T-cell (primary cell): Measurements from ENCODE around the gene ZSCAN12. TPM values are rescaled to one million over a fixed set of nuclear protein-coding genes. Genes with fewer than 3 reads are reported as not detected.

Source experiments
- ATAC-seq, 4 experiments: fragments of 200-7000 bp in 3 of 4; fragments of 150-1000 bp in 1 of 4; cut with Tn5 transposase; replicated peaks in 1 of 4; 1 replicate in 3 of 4; 2 replicates in 1 of 4; pipeline ENCODE4 v1.10.0; 2021; ENCODE audit warnings: moderate library complexity in 3 of 4, mild to moderate bottlenecking in 2 of 4, moderate number of reproducible peaks in 1 of 4
- CTCF ChIA-PET, 2 donors: fragments of 300-600 bp; sonication (Branson Sonifier 250); formaldehyde crosslinking; loops; one replicate each; lab custom pipeline; 2022; ENCODE audit warnings: antibody characterized with exemption in 2 of 2; lab: Charles Lee
- POLR2A ChIA-PET, 2 donors: fragments of 300-600 bp; sonication (Branson Sonifier 250); formaldehyde crosslinking; loops; one replicate each; lab custom pipeline; 2022; ENCODE audit warnings: antibody characterized with exemption in 2 of 2; lab: Charles Lee
- DNase-seq, 35 experiments: peaks; one replicate each; pipeline versions ENCODE4 v3.0.0 to v3.0.0-alpha.2; 2013 to 2023
- H3K27ac ChIP-seq: one replicate; pipeline ENCODE4 v1.5.1; 2013; ENCODE audit warnings: low read length
- H3K27me3 ChIP-seq, 2 experiments: replicated peaks in 1 of 2; 1 replicate in 1 of 2; 2 replicates in 1 of 2; pipeline versions ENCODE4 v1.6.1 to v1.7.0; 2013; ENCODE audit warnings: low read length in 1 of 2, mixed read lengths in 1 of 2; ENCODE audit not compliant: control insufficient read depth in 2 of 2, insufficient read depth in 2 of 2; ENCODE audit errors: extremely low read depth in 1 of 2
- H3K36me3 ChIP-seq, 2 donors: 1 replicate in 1 of 2; 2 replicates in 1 of 2; pipeline versions ENCODE4 v1.6.1 to v1.7.0; 2013; ENCODE audit warnings: low read length in 1 of 2; ENCODE audit not compliant: control insufficient read depth in 2 of 2, insufficient read depth in 1 of 2; ENCODE audit errors: extremely low read depth in 1 of 2
- H3K4me1 ChIP-seq, 2 experiments: 1 replicate in 1 of 2; 2 replicates in 1 of 2; pipeline versions ENCODE4 v1.6.1 to v1.7.0; 2013; ENCODE audit warnings: low read length in 2 of 2, mixed read lengths in 1 of 2; ENCODE audit not compliant: insufficient read depth in 2 of 2, control insufficient read depth in 1 of 2; ENCODE audit errors: extremely low read depth in 1 of 2
- H3K4me3 ChIP-seq, 2 donors: 1 replicate in 1 of 2; 2 replicates in 1 of 2; pipeline versions ENCODE4 v1.5.1 to v1.7.0; 2013; ENCODE audit warnings: mild to moderate bottlenecking in 2 of 2, low read length in 1 of 2, moderate library complexity in 1 of 2; ENCODE audit not compliant: control insufficient read depth in 1 of 2; ENCODE audit errors: extremely low read depth in 1 of 2
- H3K9me3 ChIP-seq: 2 replicates; pipeline ENCODE4 v1.7.0; 2013
- H3K27ac Mint-ChIP-seq, 2 donors: one replicate each; pipeline ENCODE4 v1.8.0; 2020 to 2021; ENCODE audit warnings: mild to moderate bottlenecking in 2 of 2, mixed read lengths in 2 of 2
- H3K27me3 Mint-ChIP-seq, 2 donors: one replicate each; pipeline ENCODE4 v1.8.0; 2021 to 2022; ENCODE audit warnings: mixed read lengths in 2 of 2
- H3K36me3 Mint-ChIP-seq: one replicate; pipeline ENCODE4 v1.8.0; 2021; ENCODE audit warnings: mixed read lengths
- H3K4me1 Mint-ChIP-seq, 3 donors: one replicate each; pipeline ENCODE4 v1.8.0; 2020 to 2022; ENCODE audit warnings: mixed read lengths in 3 of 3, mild to moderate bottlenecking in 1 of 3
- H3K4me3 Mint-ChIP-seq, 3 donors: one replicate each; pipeline ENCODE4 v1.8.0; 2020 to 2022; ENCODE audit warnings: mild to moderate bottlenecking in 3 of 3, mixed read lengths in 3 of 3, moderate library complexity in 3 of 3
- H3K9me3 Mint-ChIP-seq, 3 donors: one replicate each; pipeline ENCODE4 v1.8.0; 2020 to 2022; ENCODE audit warnings: mixed read lengths in 3 of 3
- WGBS: methylation state at CpG from one replicate; pipeline ENCODE4 v1.1.5; 2013; ENCODE audit warnings: missing lambda C conversion rate; ENCODE audit not compliant: insufficient coverage; 5-methylcytosine and 5-hydroxymethylcytosine counted together
- total RNA-seq, 35 experiments: library from RNA in 6 of 35; stranded (reverse) in 6 of 35; fragments of 120-200 nt in 1 of 35; gene quantifications; one replicate each; pipeline versions ENCODE4 v1.2.1 to v1.2.4 and lab custom pipeline; 2013 to 2026

Gene ZSCAN12
- total RNA-seq, 5 donors from 2014 or later (not counting 1 experiment from before 2014, with no cell fraction given), result 3.8 to 8.2 (median 6.8) TPM

GRCh38 chr6:28443112-28443773, 43.7 kb upstream of the ZSCAN12 start, which contains the start of gene ZSCAN23:
Gene ZSCAN23 (minus strand): TSS chr6:28443491. CDS start chr6:28436266, 7,225 bp downstream.
- H3K4me3 ChIP-seq, result peak within 1 kb of the TSS; percentile 59 to 73
- Mint-ChIP-seq H3K9me3 (peaks cover 0 to 5% (median 0%) of the 10 kb centered on the region in 3 donors), H3K4me3 (peak within 1 kb of the TSS; percentile 92 to 96 (median 95)), H3K27me3 (peaks cover 18 to 34% of the 10 kb centered on the region in 2 donors), H3K4me1 (peaks cover 30 to 35% (median 30%) of the 10 kb centered on the region in 3 donors), H3K36me3 (no peaks in the 10 kb centered on the region), H3K27ac (peak within 1 kb of the TSS; percentile 88 to 90)
- WGBS, result under 1% methylated on average over 21 of the region's 32 CpGs
- POLR2A ChIA-PET, result interaction anchor here in 1 of 2 donors (0.7 kb wide), 1 partner anchor 31 kb away, joined by 3 read pairs; no protein-coding TSS in a partner anchor
- H3K36me3 ChIP-seq, result no peaks in the 10 kb centered on the region
- peak within 1 kb of the TSS; percentile 53 for H3K27ac ChIP-seq
- H3K4me1 ChIP-seq, result peaks cover 10 to 17% of the 10 kb centered on the region in 2 experiments
- peak; percentile 55 to 93 (median 86) for DNase-seq
- H3K9me3 ChIP-seq, result no peaks in the 10 kb centered on the region
- peak; percentile 89 to 97 (median 96) for ATAC-seq
- CTCF ChIA-PET, result interaction anchor here (0.5 to 0.8 kb wide), 5 partner anchors 50 to 400 kb away, joined by 3 to 4 read pairs (median 3); partner anchors contain the start of gene ZKSCAN4 (in 1 of the 2)
- H3K27me3 ChIP-seq, result peaks cover 0 to 25% of the 10 kb centered on the region in 2 experiments

- WGBS, result 100% methylated on average over 3 of the region's 7 CpGs
- Histone ChIP-seq H3K27me3 (peaks cover 0 to 25% of the 10 kb centered on the region in 2 experiments), H3K4me3 (peak overlapping the region in 1 of 2 donors; percentile 59), H3K27ac (no peak overlapping the region), H3K9me3 (no peaks in the 10 kb centered on the region), H3K36me3 (no peaks in the 10 kb centered on the region), H3K4me1 (peaks cover 9 to 17% of the 10 kb centered on the region in 2 experiments)
- Mint-ChIP-seq H3K27ac (peak overlapping the region; percentile 88 to 90), H3K4me1 (peaks cover 30 to 32% (median 30%) of the 10 kb centered on the region in 3 donors), H3K36me3 (no peaks in the 10 kb centered on the region), H3K9me3 (peaks cover 0 to 5% (median 0%) of the 10 kb centered on the region in 3 donors), H3K4me3 (peak overlapping the region; percentile 92 to 96 (median 95)), H3K27me3 (peaks cover 18 to 34% of the 10 kb centered on the region in 2 donors)
- DNase-seq (no peak), ATAC-seq (no peak)
- ChIA-PET CTCF (interaction anchor here in 1 of 2 donors (0.8 kb wide), 2 partner anchors 85 to 86 kb away, joined by 3 read pairs; no protein-coding TSS in a partner anchor), POLR2A (interaction anchor here in 1 of 2 donors (0.7 kb wide), 1 partner anchor 31 kb away, joined by 3 read pairs; no protein-coding TSS in a partner anchor)
These were observed 43.0 kb upstream of the ZSCAN12 start for GRCh38 chr6:28442586-28442985.

- H3K27me3 ChIP-seq, result no peaks in the 10 kb centered on the region
- H3K36me3 ChIP-seq, result no peaks in the 10 kb centered on the region
- DNase-seq (no peak), ATAC-seq (no peak)
- H3K9me3 Mint-ChIP-seq, result no peaks in the 10 kb centered on the region
- H3K36me3 Mint-ChIP-seq, result peaks cover 3% of the 10 kb centered on the region
- no peak overlapping the region for H3K4me3 ChIP-seq
- H3K4me3 Mint-ChIP-seq, result no peak overlapping the region
- H3K27ac ChIP-seq, result no peak overlapping the region
- CTCF ChIA-PET, result no interaction called here
- H3K27ac Mint-ChIP-seq, result no peak overlapping the region
- H3K4me1 ChIP-seq, result no peaks in the 10 kb centered on the region
- WGBS, result 74% methylated on average over 2 of the region's 3 CpGs
- no peaks in the 10 kb centered on the region for H3K9me3 ChIP-seq
- peaks cover 3 to 14% of the 10 kb centered on the region in 2 donors for H3K27me3 Mint-ChIP-seq
- peaks cover 0 to 6% (median 0%) of the 10 kb centered on the region in 3 donors for H3K4me1 Mint-ChIP-seq
- POLR2A ChIA-PET, result no interaction called here
These were observed 36.9 kb upstream of the ZSCAN12 start for GRCh38 chr6:28436404-28436803.

GRCh38 chr6:28433119-28433518, 33.6 kb upstream of the ZSCAN12 start:
- Mint-ChIP-seq H3K36me3 (peaks cover 3% of the 10 kb centered on the region), H3K4me1 (peaks cover 0 to 6% (median 0%) of the 10 kb centered on the region in 3 donors), H3K27me3 (peaks cover 0 to 10% of the 10 kb centered on the region in 2 donors), H3K4me3 (no peak overlapping the region), H3K27ac (no peak overlapping the region), H3K9me3 (no peaks in the 10 kb centered on the region)
- Histone ChIP-seq H3K36me3 (no peaks in the 10 kb centered on the region), H3K4me3 (no peak overlapping the region), H3K27ac (no peak overlapping the region), H3K4me1 (no peaks in the 10 kb centered on the region), H3K9me3 (no peaks in the 10 kb centered on the region), H3K27me3 (peaks cover 0 to 9% of the 10 kb centered on the region in 2 experiments)
- DNase-seq, result no peak
- no peak for ATAC-seq
- ChIA-PET CTCF (no interaction called here), POLR2A (interaction anchor here in 1 of 2 donors (0.6 kb wide), 1 partner anchor 8 kb away, joined by 3 read pairs; no protein-coding TSS in a partner anchor)

GRCh38 chr6:28429781-28430180, 30.2 kb upstream of the ZSCAN12 start:
- Mint-ChIP-seq H3K36me3 (peaks cover 3% of the 10 kb centered on the region), H3K27me3 (peaks cover 0 to 4% of the 10 kb centered on the region in 2 donors), H3K4me3 (no peak overlapping the region), H3K9me3 (peaks cover 0 to 1% (median 0%) of the 10 kb centered on the region in 3 donors), H3K27ac (no peak overlapping the region), H3K4me1 (peaks cover 8 to 13% (median 12%) of the 10 kb centered on the region in 3 donors)
- no peak for ATAC-seq
- no peak for DNase-seq
- peaks cover 0 to 8% of the 10 kb centered on the region in 2 experiments for H3K4me1 ChIP-seq
- no peaks in the 10 kb centered on the region for H3K9me3 ChIP-seq
- peaks cover 0 to 9% of the 10 kb centered on the region in 2 experiments for H3K27me3 ChIP-seq
- no peak overlapping the region for H3K27ac ChIP-seq
- no peaks in the 10 kb centered on the region for H3K36me3 ChIP-seq
- ChIA-PET CTCF (no interaction called here), POLR2A (no interaction called here)
- 97% methylated on average over 11 of the region's 16 CpGs for WGBS
- H3K4me3 ChIP-seq, result no peak overlapping the region

- H3K4me3 ChIP-seq, result no peak overlapping the region
- Mint-ChIP-seq H3K9me3 (peaks cover 0 to 5% (median 0%) of the 10 kb centered on the region in 3 donors), H3K27me3 (peaks cover 0 to 17% of the 10 kb centered on the region in 2 donors), H3K4me3 (peak overlapping the region in 1 of 3 donors; percentile 21), H3K36me3 (peaks cover 6% of the 10 kb centered on the region), H3K27ac (peak overlapping the region; percentile 74 to 86), H3K4me1 (peaks cover 8 to 13% (median 12%) of the 10 kb centered on the region in 3 donors)
- peaks cover 0 to 9% of the 10 kb centered on the region in 2 experiments for H3K27me3 ChIP-seq
- no CpG with 5 or more reads among the region's 4 CpGs for WGBS
- no peak overlapping the region for H3K27ac ChIP-seq
- CTCF ChIA-PET, result no interaction called here
- peak in 2 of 4 experiments; percentile 30 to 44 for ATAC-seq
- POLR2A ChIA-PET, result interaction anchor here in 1 of 2 donors (0.6 kb wide), 1 partner anchor 47 kb away, joined by 3 read pairs; no protein-coding TSS in a partner anchor
- no peaks in the 10 kb centered on the region for H3K36me3 ChIP-seq
- no peak for DNase-seq
- no peaks in the 10 kb centered on the region for H3K9me3 ChIP-seq
- peaks cover 0 to 8% of the 10 kb centered on the region in 2 experiments for H3K4me1 ChIP-seq
These were observed 26.5 kb upstream of the ZSCAN12 start for GRCh38 chr6:28425944-28426541.
